IMR-90 (cell line): ENCODE measurements around the gene APLF. TPM values are rescaled to one million over a fixed set of nuclear protein-coding genes. Genes with fewer than 3 reads are reported as not detected.

ENCODE experiments used
- ATAC-seq: fragments of 200-7000 bp; cut with Tn5 transposase; 2 replicates; pipeline ENCODE4 v1.9.1; 2020; ENCODE audit warnings: low read depth, mild to moderate bottlenecking, moderate library complexity
- BruUV-seq: library from RNA; stranded (reverse); fragments of 400-500 nt; replicated peaks from 2 replicates; lab custom pipeline; 2021; lab: Mats Ljungman, UMichigan
- CTCF ChIA-PET: fragments of 300-600 bp; formaldehyde crosslinking; extraction: SDS; loops from one replicate; lab custom pipeline; 2021; ENCODE audit warnings: antibody characterized with exemption; lab: Yijun Ruan, JAX
- POLR2A ChIA-PET: fragments of 300-600 bp; sonication (Branson Sonifier 250); formaldehyde crosslinking; loops from one replicate; lab custom pipeline; 2022; ENCODE audit warnings: antibody characterized with exemption; ENCODE audit not compliant: unreplicated experiment; lab: Charles Lee
- DNase-seq: peaks from one replicate; pipeline ENCODE4 v3.0.0; 2013
- H2AFZ ChIP-seq: replicated peaks from 2 replicates; pipeline ENCODE3; 2013; ENCODE audit warnings: low read length, mild to moderate bottlenecking; ENCODE audit not compliant: poor library complexity
- H2AK5ac ChIP-seq: 2 replicates; pipeline ENCODE4 v1.6.1; 2013; ENCODE audit warnings: low read depth, low read length, inconsistent platforms
- H2AK9ac ChIP-seq: replicated peaks from 2 replicates; pipeline ENCODE3; 2013; ENCODE audit warnings: mild to moderate bottlenecking, low read depth, low read length, moderate library complexity; ENCODE audit not compliant: poor library complexity
- H2BK120ac ChIP-seq: 2 replicates; pipeline ENCODE4 v1.6.1; 2013; ENCODE audit warnings: low read depth, low read length, inconsistent platforms
- H2BK15ac ChIP-seq: 3 replicates; pipeline ENCODE4 v1.6.1; 2013; ENCODE audit warnings: low read depth, low read length, inconsistent platforms
- H2BK20ac ChIP-seq: 2 replicates; pipeline ENCODE4 v1.6.1; 2013; ENCODE audit warnings: low read depth, mild to moderate bottlenecking, inconsistent platforms, low read length, moderate library complexity
- H2BK5ac ChIP-seq: 2 replicates; pipeline ENCODE4 v1.6.1; 2013; ENCODE audit warnings: mild to moderate bottlenecking, low read depth, low read length, inconsistent platforms; ENCODE audit not compliant: poor library complexity, severe bottlenecking
- H3K14ac ChIP-seq: replicated peaks from 2 replicates; pipeline ENCODE4 v1.6.1; 2013; ENCODE audit warnings: low read depth, low read length, inconsistent platforms
- H3K18ac ChIP-seq: 2 replicates; pipeline ENCODE4 v1.6.1; 2013; ENCODE audit warnings: low read depth, low read length, control low read depth
- H3K23ac ChIP-seq: 2 replicates; pipeline ENCODE4 v1.6.1; 2013; ENCODE audit warnings: low read depth, low read length, inconsistent platforms
- H3K27ac ChIP-seq: 2 replicates; pipeline ENCODE4 v1.5.1; 2013; ENCODE audit warnings: mild to moderate bottlenecking, control low read depth, low read length; ENCODE audit not compliant: insufficient read depth
- H3K27me3 ChIP-seq: 2 replicates; pipeline ENCODE4 v1.6.1; 2013; ENCODE audit warnings: low read length; ENCODE audit not compliant: control insufficient read depth, insufficient read depth
- H3K36me3 ChIP-seq: 2 replicates; pipeline ENCODE4 v1.6.1; 2013; ENCODE audit warnings: low read length, mixed read lengths; ENCODE audit not compliant: control insufficient read depth, insufficient read depth
- H3K4ac ChIP-seq: 2 replicates; pipeline ENCODE4 v1.6.1; 2013; ENCODE audit warnings: low read depth, low read length, inconsistent platforms
- H3K4me1 ChIP-seq: 2 replicates; pipeline ENCODE4 v1.6.1; 2013; ENCODE audit warnings: low read length, mixed read lengths; ENCODE audit not compliant: control insufficient read depth, insufficient read depth
- H3K4me2 ChIP-seq: 2 replicates; pipeline ENCODE4 v1.6.1; 2013; ENCODE audit warnings: low read depth, mild to moderate bottlenecking, control low read depth, low read length, moderate library complexity
- H3K4me3 ChIP-seq: 2 replicates; pipeline ENCODE4 v1.5.1; 2013; ENCODE audit warnings: low read depth, mild to moderate bottlenecking, control low read depth, low read length, moderate library complexity; ENCODE audit not compliant: insufficient read depth
- H3K56ac ChIP-seq: 2 replicates; pipeline ENCODE4 v1.6.1; 2013; ENCODE audit warnings: low read length, inconsistent platforms; ENCODE audit not compliant: insufficient read depth; ENCODE audit errors: extremely low read depth
- H3K79me1 ChIP-seq, 2 experiments: 2 replicates each; pipeline ENCODE4 v1.6.1; 2013; ENCODE audit warnings: low read length in 2 of 2, inconsistent platforms in 1 of 2, low read depth in 1 of 2
- H3K9ac ChIP-seq: 2 replicates; pipeline ENCODE4 v1.6.1; 2013; ENCODE audit warnings: low read depth, low read length, control low read depth
- H3K9me1 ChIP-seq: 2 replicates; pipeline ENCODE4 v1.6.1; 2013; ENCODE audit warnings: low read length, inconsistent platforms; ENCODE audit not compliant: insufficient read depth
- H3K9me3 ChIP-seq: 2 replicates; pipeline ENCODE4 v1.6.1; 2013; ENCODE audit warnings: low read length; ENCODE audit not compliant: control insufficient read depth, insufficient read depth
- H4K20me1 ChIP-seq: 2 replicates; pipeline ENCODE4 v1.6.1; 2013; ENCODE audit warnings: low read length, inconsistent platforms; ENCODE audit not compliant: insufficient read depth
- H4K5ac ChIP-seq: 2 replicates; pipeline ENCODE4 v1.6.1; 2013; ENCODE audit warnings: mild to moderate bottlenecking, low read depth, low read length, control low read depth
- H4K8ac ChIP-seq, 2 experiments: 2 replicates each; pipeline ENCODE4 v1.6.1; 2013; ENCODE audit warnings: low read depth in 2 of 2, low read length in 2 of 2, control low read depth in 1 of 2, inconsistent platforms in 1 of 2
- H4K91ac ChIP-seq: 2 replicates; pipeline ENCODE4 v1.6.1; 2013; ENCODE audit warnings: low read depth, low read length, inconsistent platforms; ENCODE audit not compliant: insufficient read depth
- BHLHE40 ChIP-seq: fragments of 150-350 bp; IDR thresholded peaks from 2 replicates; pipeline ENCODE4 v1.6.1; 2016; ENCODE audit warnings: mild to moderate bottlenecking, low read depth, low read length
- CEBPB ChIP-seq: IDR thresholded peaks from 2 replicates; pipeline ENCODE4 v1.6.1; 2012; ENCODE audit warnings: low read depth, low read length, improper control_type of control experiment
- CHD1 ChIP-seq: IDR thresholded peaks from 2 replicates; pipeline ENCODE4 v1.6.1; 2012; ENCODE audit warnings: low read depth, low read length, improper control_type of control experiment
- FOS ChIP-seq: fragments of 150-350 bp; IDR thresholded peaks from 2 replicates; pipeline ENCODE4 v1.6.1; 2016; ENCODE audit warnings: low read depth, low read length
- MAFK ChIP-seq: IDR thresholded peaks from 2 replicates; pipeline ENCODE4 v1.6.1; 2012; ENCODE audit warnings: low read depth, low read length, improper control_type of control experiment
- MAZ ChIP-seq: IDR thresholded peaks from 2 replicates; pipeline ENCODE4 v1.6.1; 2012; ENCODE audit warnings: low read depth, mild to moderate bottlenecking, low read length, improper control_type of control experiment, moderate library complexity, borderline replicate concordance
- MXI1 ChIP-seq: IDR thresholded peaks from 2 replicates; pipeline ENCODE4 v1.6.1; 2012; ENCODE audit warnings: low read depth, mild to moderate bottlenecking, low read length, moderate library complexity, borderline replicate concordance
- POLR2A ChIP-seq: IDR thresholded peaks from 2 replicates; pipeline ENCODE4 v1.6.1; 2012; ENCODE audit warnings: mild to moderate bottlenecking, low read depth, low read length
- RAD21 ChIP-seq: IDR thresholded peaks from 2 replicates; pipeline ENCODE4 v1.6.1; 2012; ENCODE audit warnings: low read length, improper control_type of control experiment
- RCOR1 ChIP-seq: IDR thresholded peaks from 2 replicates; pipeline ENCODE4 v1.6.1; 2012; ENCODE audit warnings: mild to moderate bottlenecking, low read length, improper control_type of control experiment; ENCODE audit not compliant: insufficient replicate concordance
- RFX5 ChIP-seq: IDR thresholded peaks from 2 replicates; pipeline ENCODE4 v1.8.0; 2012; ENCODE audit warnings: low read depth, mild to moderate bottlenecking, low read length, moderate library complexity
- WGBS, 2 experiments: methylation state at CpG; one replicate each; pipeline versions ENCODE4 v1.1.5 to v1.1.7; 2013; ENCODE audit warnings: missing lambda C conversion rate in 2 of 2; ENCODE audit not compliant: insufficient read length in 1 of 2; ENCODE audit errors: extremely low coverage in 2 of 2; 5-methylcytosine and 5-hydroxymethylcytosine counted together
- dilution Hi-C: fragments of 300-500 bp; cut with HindIII; formaldehyde crosslinking; loops from one replicate; pipeline ENCODE4 v1.14.3; 2018; ENCODE audit warnings: low sequenced_read_pairs; ENCODE audit not compliant: unreplicated experiment
- in situ Hi-C: fragments of 300-500 bp; cut with MboI; formaldehyde crosslinking; loops from 3 replicates; pipeline ENCODE4 v1.14.3; 2019; ENCODE audit warnings: low sequenced_read_pairs, inconsistent platforms, mixed read lengths
- intact Hi-C: fragments of 100-400 bp; cut with micrococcal nuclease; formaldehyde crosslinking; loops from 2 replicates; pipeline ENCODE4 v1.10.0; 2022
- polyA plus RNA-seq, 3 experiments: library from polyadenylated mRNA; depleted of rRNA; stranded (reverse); fragments of >200 nt; gene quantifications; 2 replicates each; pipeline ENCODE4 v1.2.3, GENCODE V29; 2012; ENCODE audit warnings: low replicate concordance in 1 of 3
- total RNA-seq: library from RNA; depleted of rRNA; stranded (reverse); fragments of >200 nt; gene quantifications from 2 replicates; pipeline ENCODE4 v1.2.3, GENCODE V29; 2012
- TF ChIP-seq, protein P1 (sequence below): fragments of 150-350 bp; IDR thresholded peaks from 2 replicates; pipeline ENCODE4 v1.6.1; 2017; ENCODE audit warnings: mild to moderate bottlenecking, antibody characterized with exemption, low read length, low read depth
- TF ChIP-seq, protein P2 (sequence below): conservative IDR thresholded peaks from 2 replicates; pipeline ENCODE4 v1.5.1; 2012; ENCODE audit warnings: mild to moderate bottlenecking, low read depth, low read length, improper control_type of control experiment
- TF ChIP-seq, protein P3 (sequence below): fragments of 150-350 bp; IDR thresholded peaks from 2 replicates; pipeline ENCODE4 v1.6.1; 2016; ENCODE audit warnings: low read depth, mild to moderate bottlenecking, low read length, moderate library complexity, borderline replicate concordance

APLF gene
- total and polyA plus RNA-seq, 2 of the 4 experiments (the other 2 are of a cell fraction) = 1.5 to 2.3 TPM

DNA sequence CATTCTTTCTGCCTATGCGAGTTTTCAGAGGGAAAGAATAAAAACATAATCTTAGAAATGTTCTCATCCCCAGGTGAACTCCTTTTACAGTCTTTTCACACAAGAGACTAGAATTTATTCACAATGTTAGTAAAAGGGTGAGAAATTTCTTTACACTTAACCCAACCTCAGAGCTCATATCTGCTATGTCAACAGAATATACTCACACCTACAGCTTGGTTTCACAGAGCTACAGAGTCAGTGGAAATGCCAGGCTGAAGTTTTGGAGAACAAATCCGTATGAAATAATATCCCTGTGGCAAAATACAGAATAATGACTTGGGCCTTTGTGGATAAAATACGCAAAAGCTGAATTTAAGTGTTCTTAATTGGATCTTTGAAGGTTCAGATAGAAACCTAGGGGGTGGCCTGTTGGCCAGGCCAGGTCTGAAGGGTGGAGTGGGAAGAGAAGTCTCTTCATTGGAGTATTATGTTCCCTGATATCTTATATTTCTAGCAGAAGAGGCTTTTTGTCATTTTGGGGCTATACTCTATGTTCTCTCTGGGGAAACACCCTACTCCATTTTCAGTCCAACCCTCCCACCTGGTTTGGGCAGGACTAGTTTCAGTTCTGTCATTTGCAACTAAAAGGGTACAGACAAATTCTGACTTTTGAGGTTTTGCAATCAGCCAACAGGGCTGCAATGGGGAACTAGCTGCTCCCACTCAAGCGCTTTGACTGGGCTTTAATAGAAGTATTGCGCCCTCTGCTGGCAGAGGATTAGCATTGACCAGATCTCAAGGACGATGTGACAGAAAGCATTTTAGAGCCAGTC, 26.0 kb upstream of the APLF start:
- Histone ChIP-seq H3K9me1 (no peaks in the 10 kb centered on the region), H3K27me3 (peaks cover 13% of the 10 kb centered on the region), H3K9ac (no peak overlapping the region), H4K8ac (no peak overlapping the region), H3K27ac (no peak overlapping the region), H3K23ac (no peak overlapping the region), H2BK15ac (no peak overlapping the region), H3K4me2 (no peak overlapping the region), H3K9me3 (no peaks in the 10 kb centered on the region), H3K18ac (no peak overlapping the region), H2AFZ (no peak overlapping the region), H3K4me1 (no peaks in the 10 kb centered on the region), H2BK20ac (no peak overlapping the region), H2BK5ac (no peak overlapping the region), H3K14ac (no peak overlapping the region), H3K4me3 (no peak overlapping the region), H2AK5ac (no peak overlapping the region), H3K4ac (no peak overlapping the region), H4K91ac (no peak overlapping the region), H3K56ac (no peak overlapping the region), H3K36me3 (no peaks in the 10 kb centered on the region), H2AK9ac (no peak overlapping the region), H2BK120ac (no peak overlapping the region), H3K79me1 (no peaks in the 10 kb centered on the region), H4K20me1 (no peaks in the 10 kb centered on the region), H4K5ac (no peak overlapping the region)
- dilution Hi-C loops = no loop called here
- peak; percentile 99 for ATAC-seq
- ChIA-PET POLR2A (no interaction called here), CTCF (interaction anchor here (0.6 to 2.0 kb wide), 9 partner anchors 11 to 319 kb away, joined by 3 to 11 read pairs (median 4); partner anchors contain the start of gene FBXO48)
- intact Hi-C loops = loop anchor here (1.0 to 5.0 kb wide), 5 partner anchors 79 to 319 kb away; partner anchors contain the start of genes CNRIP1 and PPP3R1
- BruUV-seq = no TSS peak
- 50% methylated on average over 2 of the region's 6 CpGs; no CpG with 5 or more reads in 1 of the 2 experiments for WGBS, 2 experiments
- in situ Hi-C loops = loop anchor here (5.0 to 10.0 kb wide), 2 partner anchors 147 to 319 kb away; no protein-coding TSS in a partner anchor
- DNase-seq = peak; percentile 85
- TF ChIP-seq, protein P1, sequence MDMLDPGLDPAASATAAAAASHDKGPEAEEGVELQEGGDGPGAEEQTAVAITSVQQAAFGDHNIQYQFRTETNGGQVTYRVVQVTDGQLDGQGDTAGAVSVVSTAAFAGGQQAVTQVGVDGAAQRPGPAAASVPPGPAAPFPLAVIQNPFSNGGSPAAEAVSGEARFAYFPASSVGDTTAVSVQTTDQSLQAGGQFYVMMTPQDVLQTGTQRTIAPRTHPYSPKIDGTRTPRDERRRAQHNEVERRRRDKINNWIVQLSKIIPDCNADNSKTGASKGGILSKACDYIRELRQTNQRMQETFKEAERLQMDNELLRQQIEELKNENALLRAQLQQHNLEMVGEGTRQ = no peak
- no peak for TF ChIP-seq MAFK
- TF ChIP-seq BHLHE40 = no peak
- TF ChIP-seq FOS = no peak
- TF ChIP-seq CEBPB = peak; percentile 90
- no peak for TF ChIP-seq MXI1
- TF ChIP-seq CHD1 = no peak
- TF ChIP-seq RAD21 = peak; percentile 88
- TF ChIP-seq, protein P2, sequence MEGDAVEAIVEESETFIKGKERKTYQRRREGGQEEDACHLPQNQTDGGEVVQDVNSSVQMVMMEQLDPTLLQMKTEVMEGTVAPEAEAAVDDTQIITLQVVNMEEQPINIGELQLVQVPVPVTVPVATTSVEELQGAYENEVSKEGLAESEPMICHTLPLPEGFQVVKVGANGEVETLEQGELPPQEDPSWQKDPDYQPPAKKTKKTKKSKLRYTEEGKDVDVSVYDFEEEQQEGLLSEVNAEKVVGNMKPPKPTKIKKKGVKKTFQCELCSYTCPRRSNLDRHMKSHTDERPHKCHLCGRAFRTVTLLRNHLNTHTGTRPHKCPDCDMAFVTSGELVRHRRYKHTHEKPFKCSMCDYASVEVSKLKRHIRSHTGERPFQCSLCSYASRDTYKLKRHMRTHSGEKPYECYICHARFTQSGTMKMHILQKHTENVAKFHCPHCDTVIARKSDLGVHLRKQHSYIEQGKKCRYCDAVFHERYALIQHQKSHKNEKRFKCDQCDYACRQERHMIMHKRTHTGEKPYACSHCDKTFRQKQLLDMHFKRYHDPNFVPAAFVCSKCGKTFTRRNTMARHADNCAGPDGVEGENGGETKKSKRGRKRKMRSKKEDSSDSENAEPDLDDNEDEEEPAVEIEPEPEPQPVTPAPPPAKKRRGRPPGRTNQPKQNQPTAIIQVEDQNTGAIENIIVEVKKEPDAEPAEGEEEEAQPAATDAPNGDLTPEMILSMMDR = peak; percentile 93
- no peak for TF ChIP-seq RFX5
- TF ChIP-seq RCOR1 = no peak
- no peak for TF ChIP-seq MAZ
- no peak for TF ChIP-seq POLR2A
- TF ChIP-seq, protein P3, sequence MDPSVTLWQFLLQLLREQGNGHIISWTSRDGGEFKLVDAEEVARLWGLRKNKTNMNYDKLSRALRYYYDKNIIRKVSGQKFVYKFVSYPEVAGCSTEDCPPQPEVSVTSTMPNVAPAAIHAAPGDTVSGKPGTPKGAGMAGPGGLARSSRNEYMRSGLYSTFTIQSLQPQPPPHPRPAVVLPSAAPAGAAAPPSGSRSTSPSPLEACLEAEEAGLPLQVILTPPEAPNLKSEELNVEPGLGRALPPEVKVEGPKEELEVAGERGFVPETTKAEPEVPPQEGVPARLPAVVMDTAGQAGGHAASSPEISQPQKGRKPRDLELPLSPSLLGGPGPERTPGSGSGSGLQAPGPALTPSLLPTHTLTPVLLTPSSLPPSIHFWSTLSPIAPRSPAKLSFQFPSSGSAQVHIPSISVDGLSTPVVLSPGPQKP = no peak
